Gastroesophageal sphincter (tissue), 3 donors: Measurements from ENCODE around the gene STEAP3.

Experiments used
- EP300 ChIP-seq: sonication (generic); formaldehyde crosslinking; IDR thresholded peaks from one replicate; pipeline ENCODE4 v1.6.1; 2017; ENCODE audit warnings: antibody characterized with exemption, mild to moderate bottlenecking
- TF ChIP-seq, protein P1 (sequence below), 4 experiments: fragments of 200-600 bp in 2 of 4; fragments of 450-650 bp in 2 of 4; sonication (generic) in 1 of 4; IDR thresholded peaks; one replicate each; pipeline ENCODE4 v1.5.1; 2017 to 2019; ENCODE audit warnings: antibody characterized with exemption in 4 of 4, mild to moderate bottlenecking in 2 of 4, moderate library complexity in 2 of 4

- no peak for TF ChIP-seq EP300
- TF ChIP-seq, protein P1, sequence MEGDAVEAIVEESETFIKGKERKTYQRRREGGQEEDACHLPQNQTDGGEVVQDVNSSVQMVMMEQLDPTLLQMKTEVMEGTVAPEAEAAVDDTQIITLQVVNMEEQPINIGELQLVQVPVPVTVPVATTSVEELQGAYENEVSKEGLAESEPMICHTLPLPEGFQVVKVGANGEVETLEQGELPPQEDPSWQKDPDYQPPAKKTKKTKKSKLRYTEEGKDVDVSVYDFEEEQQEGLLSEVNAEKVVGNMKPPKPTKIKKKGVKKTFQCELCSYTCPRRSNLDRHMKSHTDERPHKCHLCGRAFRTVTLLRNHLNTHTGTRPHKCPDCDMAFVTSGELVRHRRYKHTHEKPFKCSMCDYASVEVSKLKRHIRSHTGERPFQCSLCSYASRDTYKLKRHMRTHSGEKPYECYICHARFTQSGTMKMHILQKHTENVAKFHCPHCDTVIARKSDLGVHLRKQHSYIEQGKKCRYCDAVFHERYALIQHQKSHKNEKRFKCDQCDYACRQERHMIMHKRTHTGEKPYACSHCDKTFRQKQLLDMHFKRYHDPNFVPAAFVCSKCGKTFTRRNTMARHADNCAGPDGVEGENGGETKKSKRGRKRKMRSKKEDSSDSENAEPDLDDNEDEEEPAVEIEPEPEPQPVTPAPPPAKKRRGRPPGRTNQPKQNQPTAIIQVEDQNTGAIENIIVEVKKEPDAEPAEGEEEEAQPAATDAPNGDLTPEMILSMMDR (IDR thresholded peaks at IDR 0.05) = no peak
Observed at GRCh38 chr2:119207447-119207846, 16.2 kb upstream of the STEAP3 start.
